ENCODE results near the gene MACC1.
"Not testable (repeated sequence)": the region's sequence is repeated elsewhere in the genome, so short reads cannot be mapped to it uniquely, and the experiment has no call there.

Gene MACC1

DNA sequence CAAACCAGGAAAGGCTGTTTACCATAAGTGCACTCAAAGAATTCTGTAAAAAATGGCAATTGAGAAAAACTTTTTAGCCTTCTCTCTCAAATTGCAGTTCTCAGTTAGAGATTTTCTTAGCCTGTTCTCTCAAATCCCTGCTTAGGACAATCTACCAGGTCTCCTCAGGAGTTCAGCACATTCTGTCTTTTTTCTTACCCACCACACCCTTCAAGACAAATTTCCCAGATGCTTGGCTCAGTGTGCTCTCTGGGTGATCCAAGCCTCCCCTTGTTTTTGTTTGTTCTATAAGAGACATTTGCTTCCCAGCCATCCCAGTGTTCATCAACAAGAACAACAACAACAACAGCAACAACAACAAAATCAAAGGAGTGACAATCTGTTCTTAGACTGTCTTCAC, 87.3 kb downstream of the MACC1 start:
- no peak overlapping the region for H3K27ac Mint-ChIP-seq
- H3K27me3 Mint-ChIP-seq = no peaks in the 10 kb centered on the region
- no peaks in the 10 kb centered on the region for H3K36me3 Mint-ChIP-seq
- no peaks in the 10 kb centered on the region for H3K4me1 Mint-ChIP-seq
- DNase-seq = no peak
- H3K9me3 Mint-ChIP-seq = no peaks in the 10 kb centered on the region
- no peak overlapping the region for H3K4me3 Mint-ChIP-seq
- ATAC-seq (replicated peaks) = no peak

DNA sequence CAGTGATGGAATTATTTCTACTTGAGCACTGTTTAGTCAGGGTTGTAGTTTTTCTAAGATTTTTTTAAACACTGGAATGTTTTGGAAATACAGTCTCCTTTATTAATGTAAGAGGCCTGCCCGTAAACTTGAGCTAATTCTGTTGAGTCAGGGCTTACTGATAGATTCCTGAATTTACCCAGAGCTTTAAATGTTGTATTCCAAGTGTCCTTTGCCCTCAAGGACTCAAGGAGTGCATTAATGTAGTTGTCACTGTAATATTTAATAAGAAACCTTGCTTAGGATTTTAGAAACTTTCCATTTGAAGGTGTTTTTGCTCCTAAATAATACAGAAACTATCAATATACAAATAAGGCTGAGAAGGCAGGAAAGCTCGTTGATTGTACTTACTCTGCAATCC, 89.2 kb downstream of the MACC1 start:
- Mint-ChIP-seq H3K9me3 (no peaks in the 10 kb centered on the region), H3K4me3 (no peak overlapping the region), H3K27ac (no peak overlapping the region), H3K4me1 (no peaks in the 10 kb centered on the region), H3K36me3 (no peaks in the 10 kb centered on the region), H3K27me3 (no peaks in the 10 kb centered on the region)
- DNase-seq (no peak), ATAC-seq (replicated peaks) (no peak)

DNA sequence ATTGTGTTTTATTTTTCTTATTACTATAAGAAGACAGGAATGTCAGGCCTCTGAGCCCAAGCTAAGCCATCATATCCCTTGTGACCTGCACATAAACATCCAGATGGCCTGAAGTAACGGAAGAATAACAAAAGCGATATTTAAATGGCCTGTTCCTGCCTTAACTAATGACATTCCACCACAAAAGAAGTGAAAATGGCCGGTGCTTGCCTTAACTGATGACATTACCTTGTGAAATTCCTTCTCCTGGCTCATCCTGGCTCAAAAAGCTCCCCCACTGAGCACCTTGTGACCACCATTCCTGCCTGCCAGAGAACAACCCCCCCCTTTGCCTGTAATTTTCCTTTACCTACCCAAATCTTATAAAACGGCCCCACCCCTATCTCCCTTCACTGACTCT, 91.1 kb downstream of the MACC1 start:
- H3K9me3 Mint-ChIP-seq; H3K27me3 Mint-ChIP-seq; H3K27ac Mint-ChIP-seq; H3K36me3 Mint-ChIP-seq; DNase-seq; ATAC-seq (replicated peaks); H3K4me3 Mint-ChIP-seq; H3K4me1 Mint-ChIP-seq: not testable (repeated sequence)

GRCh38 chr7:20124087-20124486, 93.1 kb downstream of the MACC1 start:
- not testable (repeated sequence) for DNase-seq; H3K4me3 Mint-ChIP-seq; ATAC-seq (replicated peaks); H3K4me1 Mint-ChIP-seq; H3K27me3 Mint-ChIP-seq; H3K36me3 Mint-ChIP-seq; H3K27ac Mint-ChIP-seq; H3K9me3 Mint-ChIP-seq

DNA sequence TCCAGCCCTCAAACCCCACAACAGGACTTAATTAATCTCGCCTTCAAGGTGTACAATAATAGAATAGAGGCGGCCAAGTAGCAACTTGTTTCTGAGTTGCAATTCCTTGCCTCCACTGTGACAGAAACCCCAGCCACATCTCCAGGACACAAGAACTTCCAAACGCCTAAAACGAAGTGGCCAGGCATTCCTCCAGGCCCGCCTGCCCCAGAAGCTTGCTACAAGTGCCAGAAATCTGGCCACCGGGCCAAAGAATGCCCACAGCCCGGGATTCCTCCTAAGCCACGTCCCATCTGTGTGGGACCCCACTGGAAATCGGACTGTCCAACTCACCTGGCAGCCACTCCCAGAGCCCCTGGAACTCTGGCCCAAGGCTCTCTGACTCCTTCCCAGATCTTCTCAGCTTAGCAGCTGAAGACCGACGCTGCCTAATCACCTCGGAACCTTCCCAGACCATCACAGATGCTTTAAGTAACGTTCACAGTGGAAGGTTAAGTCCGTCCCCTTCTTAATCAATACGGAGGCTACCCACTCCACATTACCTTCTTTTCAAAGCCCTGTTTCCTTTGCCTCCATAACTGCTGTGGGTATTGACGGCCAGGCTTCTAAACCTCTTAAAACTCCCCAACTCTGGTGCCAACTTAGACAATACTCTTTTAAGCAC, 94.4 kb downstream of the MACC1 start:
- DNase-seq; ATAC-seq (replicated peaks); H3K27me3 Mint-ChIP-seq; H3K4me1 Mint-ChIP-seq; H3K9me3 Mint-ChIP-seq; H3K4me3 Mint-ChIP-seq; H3K36me3 Mint-ChIP-seq; H3K27ac Mint-ChIP-seq: not testable (repeated sequence)

GRCh38 chr7:20122073-20122472, 95.1 kb downstream of the MACC1 start:
- H3K4me3 Mint-ChIP-seq = no peak overlapping the region
- ATAC-seq (replicated peaks) = no peak
- no peaks in the 10 kb centered on the region for H3K27me3 Mint-ChIP-seq

GRCh38 chr7:20121404-20121803, 95.8 kb downstream of the MACC1 start:
- no peaks in the 10 kb centered on the region for H3K27me3 Mint-ChIP-seq
- H3K4me1 Mint-ChIP-seq = no peaks in the 10 kb centered on the region
- ATAC-seq (replicated peaks) = no peak
- H3K4me3 Mint-ChIP-seq = no peak overlapping the region
- no peak overlapping the region for H3K27ac Mint-ChIP-seq
- H3K36me3 Mint-ChIP-seq = no peaks in the 10 kb centered on the region
- H3K9me3 Mint-ChIP-seq = no peaks in the 10 kb centered on the region
- no peak for DNase-seq

More at GRCh38 chr7:20122073-20122472, 95.1 kb downstream of the MACC1 start:
- no peaks in the 10 kb centered on the region for H3K4me1 Mint-ChIP-seq
- no peaks in the 10 kb centered on the region for H3K36me3 Mint-ChIP-seq
- no peaks in the 10 kb centered on the region for H3K9me3 Mint-ChIP-seq
- H3K27ac Mint-ChIP-seq = no peak overlapping the region
- no peak for DNase-seq

DNA sequence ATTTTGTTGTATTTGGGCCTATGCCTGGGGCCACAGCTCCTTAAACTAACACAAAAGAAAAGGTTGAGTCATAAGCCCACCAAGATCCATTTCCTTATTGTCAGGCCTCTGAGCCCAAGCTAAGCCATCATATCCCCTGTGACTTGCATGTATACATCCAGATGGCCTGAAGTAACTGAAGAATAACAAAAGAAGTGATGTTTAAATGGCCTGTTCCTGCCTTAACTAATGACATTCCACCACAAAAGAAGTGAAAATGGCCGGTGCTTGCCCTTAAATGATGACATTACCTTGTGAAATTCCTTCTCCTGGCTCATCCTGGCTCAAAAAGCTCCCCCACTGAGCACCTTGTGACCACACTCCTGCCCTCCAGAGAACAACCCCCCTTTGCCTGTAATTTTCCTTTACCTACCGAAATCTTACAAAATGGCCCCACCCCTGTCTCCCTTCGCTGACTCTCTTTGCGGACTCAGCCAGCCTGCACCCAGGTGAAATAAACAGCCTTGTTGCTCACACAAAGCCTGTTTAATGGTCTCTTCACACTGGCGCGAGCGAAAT, 96.5 kb downstream of the MACC1 start:
- not testable (repeated sequence) for H3K9me3 Mint-ChIP-seq; ATAC-seq (replicated peaks)

DNA sequence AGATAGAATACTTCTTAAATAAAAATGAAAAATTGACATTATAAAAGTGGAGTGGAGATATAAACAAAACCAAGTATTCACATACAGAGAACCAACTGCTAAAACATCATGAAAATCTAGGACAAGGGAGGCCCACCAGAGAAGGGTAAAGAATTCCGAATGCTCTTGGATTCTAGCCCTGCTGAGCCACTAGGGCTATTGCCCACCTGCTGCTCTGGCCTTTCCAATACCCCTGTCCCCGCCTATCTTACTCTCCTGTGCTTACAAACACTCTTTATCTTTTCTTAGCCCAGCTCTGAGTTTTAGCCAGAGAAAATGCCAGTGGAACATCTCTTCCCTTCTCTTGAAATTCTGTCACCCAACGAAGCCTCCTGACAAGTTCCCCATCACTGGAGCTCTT, 100.3 kb downstream of the MACC1 start:
- Mint-ChIP-seq H3K9me3 (no peaks in the 10 kb centered on the region), H3K4me3 (no peak overlapping the region), H3K27ac (no peak overlapping the region), H3K4me1 (peaks cover 11 to 24% of the 10 kb centered on the region in 2 donors), H3K27me3 (no peaks in the 10 kb centered on the region), H3K36me3 (no peaks in the 10 kb centered on the region)
- ATAC-seq (replicated peaks) = no peak
- no peak for DNase-seq

More for the DNA sequence above, 96.5 kb downstream of the MACC1 start:
- not testable (repeated sequence) for H3K36me3 Mint-ChIP-seq, H3K4me3 Mint-ChIP-seq, H3K27ac Mint-ChIP-seq, H3K27me3 Mint-ChIP-seq, H3K4me1 Mint-ChIP-seq, DNase-seq

GRCh38 chr7:20114468-20114867, 102.7 kb downstream of the MACC1 start:
- DNase-seq (peak; percentile 35), ATAC-seq (replicated peaks) (peak; percentile 90 to 93)
- no peaks in the 10 kb centered on the region for H3K27me3 Mint-ChIP-seq
- peak overlapping the region in 1 of 2 donors; percentile 10 for H3K4me3 Mint-ChIP-seq
- no peak overlapping the region for H3K27ac Mint-ChIP-seq
- peaks cover 11 to 29% of the 10 kb centered on the region in 2 donors for H3K4me1 Mint-ChIP-seq
- H3K36me3 Mint-ChIP-seq = no peaks in the 10 kb centered on the region
- no peaks in the 10 kb centered on the region for H3K9me3 Mint-ChIP-seq

DNA sequence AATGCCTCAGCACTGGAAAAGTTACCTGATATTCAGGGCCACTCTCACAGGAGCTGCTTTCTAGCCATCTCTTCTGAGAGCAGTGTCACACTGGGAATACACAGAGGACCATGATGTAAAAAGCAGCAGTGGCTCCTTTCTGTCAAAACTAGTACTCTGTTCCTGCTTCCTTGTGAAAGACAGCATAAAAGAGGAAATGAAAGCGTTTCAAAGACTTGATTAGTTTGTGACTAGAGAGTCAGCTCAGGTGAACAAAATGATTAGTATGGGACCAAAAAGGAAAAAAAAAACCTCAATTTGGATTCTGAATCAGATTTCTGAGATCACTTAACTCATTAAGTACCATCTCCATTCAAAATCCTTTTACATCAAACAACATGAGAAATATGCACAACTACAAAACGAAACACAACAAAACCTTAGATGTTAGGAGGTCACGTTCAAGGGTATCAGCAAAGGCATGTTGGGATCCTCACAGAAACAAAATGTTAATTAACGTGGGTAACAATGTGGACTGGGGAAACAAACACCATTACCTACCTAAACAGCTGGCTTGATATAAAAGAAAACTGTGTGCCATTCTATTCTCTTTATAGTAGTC, 103.7 kb downstream of the MACC1 start:
- DNase-seq (peak; percentile 4), ATAC-seq (replicated peaks) (peak; percentile 90 to 92)
- Mint-ChIP-seq H3K4me3 (peak overlapping the region; percentile 30 to 72), H3K27ac (peak overlapping the region; percentile 2), H3K4me1 (peaks cover 11 to 29% of the 10 kb centered on the region in 2 donors), H3K36me3 (no peaks in the 10 kb centered on the region), H3K9me3 (peaks cover 0 to 1% of the 10 kb centered on the region in 2 donors), H3K27me3 (no peaks in the 10 kb centered on the region)

DNA sequence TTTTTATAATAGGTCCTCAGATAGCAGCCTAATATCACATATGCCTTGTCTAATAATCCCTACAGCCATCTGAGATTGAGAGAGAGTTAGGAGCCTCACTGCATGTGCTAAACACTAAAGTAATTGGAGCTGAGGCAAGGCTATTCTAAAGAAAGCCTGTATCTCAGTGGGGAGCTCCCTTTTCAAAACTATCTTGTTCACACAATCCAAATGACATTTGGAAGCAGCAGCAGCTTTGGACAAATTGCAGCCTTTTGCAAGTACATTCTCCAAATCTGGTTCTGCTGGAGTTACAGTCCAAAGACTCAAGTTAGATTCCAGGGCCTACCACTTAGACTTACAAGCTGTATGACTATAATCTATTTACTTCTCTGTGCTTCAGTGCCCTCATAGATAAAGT, 104.5 kb downstream of the MACC1 start:
- Mint-ChIP-seq H3K27ac (no peak overlapping the region), H3K4me3 (no peak overlapping the region), H3K36me3 (no peaks in the 10 kb centered on the region), H3K9me3 (peaks cover 0 to 1% of the 10 kb centered on the region in 2 donors), H3K27me3 (no peaks in the 10 kb centered on the region), H3K4me1 (peaks cover 11 to 29% of the 10 kb centered on the region in 2 donors)
- ATAC-seq (replicated peaks) (no peak), DNase-seq (no peak)

DNA sequence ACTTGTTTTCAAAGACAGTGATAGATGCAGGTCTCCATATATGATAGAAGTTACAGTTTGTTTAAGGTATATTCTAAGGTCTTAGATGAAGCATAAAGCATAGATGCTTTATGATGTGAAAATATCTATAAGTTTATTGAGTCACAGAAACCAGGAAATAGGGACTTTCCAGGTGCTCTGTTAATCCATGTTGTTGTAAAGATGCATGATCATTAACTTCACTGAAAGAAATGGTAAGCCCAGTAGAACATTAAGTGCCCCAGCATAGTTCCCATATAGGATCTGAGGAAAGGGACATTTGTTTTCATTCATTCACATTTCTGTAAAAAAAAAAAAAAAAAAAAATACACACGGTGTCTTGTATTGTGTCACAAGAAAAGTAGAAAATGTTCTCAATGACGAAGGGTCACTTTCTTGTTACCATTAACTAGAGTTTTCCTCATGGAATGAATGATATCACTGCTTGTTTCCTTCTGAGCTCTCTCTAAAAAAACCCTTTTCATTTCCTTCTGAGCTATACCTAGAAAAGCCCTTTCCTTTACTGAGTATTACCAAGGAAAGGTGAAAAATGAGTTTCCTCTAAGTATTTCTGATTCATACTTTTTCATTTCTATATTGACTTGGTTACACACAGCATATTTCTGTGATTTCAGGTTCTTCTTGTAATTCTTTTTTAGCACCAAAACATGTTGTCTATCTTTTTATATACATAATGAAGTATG, 105.2 kb downstream of the MACC1 start:
- Mint-ChIP-seq H3K27ac (no peak overlapping the region), H3K9me3 (peaks cover 0 to 1% of the 10 kb centered on the region in 2 donors), H3K36me3 (no peaks in the 10 kb centered on the region), H3K4me3 (no peak overlapping the region), H3K4me1 (peaks cover 11 to 29% of the 10 kb centered on the region in 2 donors), H3K27me3 (no peaks in the 10 kb centered on the region)
- DNase-seq = no peak
- ATAC-seq (replicated peaks) = no peak

- DNase-seq (no peak), ATAC-seq (replicated peaks) (no peak)
- Mint-ChIP-seq H3K4me1 (peaks cover 2 to 10% of the 10 kb centered on the region in 2 donors), H3K9me3 (peaks cover 0 to 1% of the 10 kb centered on the region in 2 donors), H3K4me3 (no peak overlapping the region), H3K27ac (no peak overlapping the region), H3K36me3 (no peaks in the 10 kb centered on the region), H3K27me3 (no peaks in the 10 kb centered on the region)
Measured at GRCh38 chr7:20107582-20107981, 109.6 kb downstream of the MACC1 start.

GRCh38 chr7:20104696-20105095, 112.5 kb downstream of the MACC1 start:
- ATAC-seq (replicated peaks) = no peak
- H3K9me3 Mint-ChIP-seq = peaks cover 0 to 1% of the 10 kb centered on the region in 2 donors

More at GRCh38 chr7:20104696-20105095, 112.5 kb downstream of the MACC1 start:
- Mint-ChIP-seq H3K4me1 (no peaks in the 10 kb centered on the region), H3K4me3 (no peak overlapping the region), H3K27ac (no peak overlapping the region), H3K36me3 (no peaks in the 10 kb centered on the region), H3K27me3 (no peaks in the 10 kb centered on the region)
- DNase-seq = no peak
